Stimulated activated CD4-positive, alpha-beta T cell treated with anti-CD3 and anti-CD28 coated beads, Interleukin-1b, Interleukin-23, amount 100 ng/mL, for 48 hours (primary cell): Measurements from ENCODE around the gene SLC47A2.

ENCODE experiments used
- DNase-seq: peaks from one replicate; pipeline ENCODE4 v3.0.0-alpha.2; 2020

SLC47A2 gene

DNA sequence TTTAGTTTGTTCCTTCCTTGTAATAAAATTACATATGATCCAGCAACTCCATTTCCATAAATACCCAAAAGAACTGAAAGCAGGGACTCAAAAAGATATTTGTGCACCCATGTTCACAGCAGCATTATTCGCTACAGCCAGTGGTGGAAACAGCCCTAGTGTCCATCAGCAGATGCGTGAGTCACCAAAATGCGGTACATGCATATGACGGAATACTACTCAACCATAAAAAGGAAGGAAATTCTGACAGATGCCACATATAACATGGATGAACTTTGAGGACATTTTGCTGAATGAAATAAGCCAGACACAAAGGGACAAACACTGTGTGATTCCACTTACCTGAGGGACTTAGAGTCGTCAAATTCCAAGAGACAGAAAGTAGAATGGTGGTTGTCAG lies 9.1 kb upstream of the SLC47A2 start:
- DNase-seq = no peak

- DNase-seq = peak; percentile 56
Observed at GRCh38 chr17:19724501-19725420, 8.4 kb upstream of the SLC47A2 start.

GRCh38 chr17:19723964-19724363 lies 7.6 kb upstream of the SLC47A2 start:
- no peak for DNase-seq

GRCh38 chr17:19720631-19721426 lies 4.4 kb upstream of the SLC47A2 start:
- DNase-seq = no peak

GRCh38 chr17:19720210-19720475 lies 3.8 kb upstream of the SLC47A2 start:
- no peak for DNase-seq

DNA sequence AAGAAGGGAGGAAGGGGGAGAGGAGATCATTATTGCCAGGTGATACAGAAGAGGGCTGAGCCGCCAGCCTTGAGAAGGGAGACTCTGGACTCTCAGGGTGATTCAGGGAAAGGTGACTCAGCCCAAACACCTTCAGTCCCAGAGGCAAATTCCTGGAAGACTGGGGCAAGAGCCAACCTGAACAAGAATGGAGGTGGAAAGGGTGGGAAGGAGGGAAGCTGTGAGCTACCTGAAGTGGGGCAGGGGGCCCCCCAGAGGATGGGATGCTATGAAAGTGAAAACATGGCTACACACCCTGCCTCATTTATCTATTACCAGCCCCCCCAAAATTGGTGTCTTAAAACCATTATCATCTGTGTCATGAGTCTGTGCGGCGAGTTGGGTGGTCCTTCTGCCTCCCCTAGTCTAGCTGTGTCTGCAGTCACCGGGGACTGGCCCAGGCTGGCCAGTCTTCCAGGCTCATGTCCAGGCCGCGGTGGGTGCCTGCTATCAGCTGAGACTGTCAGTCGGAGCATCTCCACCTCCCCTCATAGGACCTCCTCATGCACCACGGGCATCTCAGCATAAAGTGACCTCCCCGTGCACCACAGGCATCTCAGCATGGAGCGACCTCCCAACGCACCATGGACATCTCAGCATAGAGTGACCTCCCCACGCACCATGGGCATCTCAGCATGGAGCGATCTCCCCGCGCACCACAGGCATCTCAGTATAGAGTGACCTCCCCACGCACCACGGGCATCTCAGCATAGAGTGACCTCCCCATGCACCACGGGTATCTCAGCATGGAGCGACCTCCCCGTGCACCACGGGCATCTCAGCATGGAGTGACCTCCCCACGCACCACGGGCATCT lies 3.2 kb upstream of the SLC47A2 start:
- DNase-seq = no peak

- no peak for DNase-seq
Observed at GRCh38 chr17:19718613-19719354, 2.4 kb upstream of the SLC47A2 start.

DNA sequence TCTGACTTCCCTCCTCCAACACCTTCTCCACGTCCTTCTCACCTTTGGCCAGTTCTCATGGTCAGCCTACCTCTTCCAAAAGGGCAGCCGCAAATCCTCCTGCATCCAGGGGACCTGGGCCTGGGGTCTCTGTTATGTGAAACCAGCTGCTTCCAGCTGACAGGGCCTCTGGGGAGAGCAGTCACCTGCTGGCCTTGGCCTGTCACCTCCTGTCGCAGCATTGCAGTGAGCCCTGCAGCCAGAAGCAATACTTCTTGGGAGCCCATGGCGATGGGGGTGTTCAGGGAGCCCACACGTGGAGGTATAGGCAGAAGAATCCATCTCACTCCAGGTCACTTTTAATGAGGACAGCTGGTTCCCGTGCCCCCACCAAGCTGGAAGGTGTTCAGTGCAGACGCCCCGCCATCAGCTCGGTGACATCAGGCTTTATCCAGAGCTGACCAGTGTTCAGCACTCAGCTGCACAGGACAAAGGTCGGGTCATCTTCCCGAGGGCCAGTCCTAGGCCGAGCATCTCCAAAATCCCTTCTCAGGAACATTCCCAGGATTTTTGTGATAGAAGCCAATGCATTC lies 1.7 kb upstream of the SLC47A2 start:
- no peak for DNase-seq

- DNase-seq = no peak
Observed at GRCh38 chr17:19717411-19717908, 1.1 kb upstream of the SLC47A2 start.

DNA sequence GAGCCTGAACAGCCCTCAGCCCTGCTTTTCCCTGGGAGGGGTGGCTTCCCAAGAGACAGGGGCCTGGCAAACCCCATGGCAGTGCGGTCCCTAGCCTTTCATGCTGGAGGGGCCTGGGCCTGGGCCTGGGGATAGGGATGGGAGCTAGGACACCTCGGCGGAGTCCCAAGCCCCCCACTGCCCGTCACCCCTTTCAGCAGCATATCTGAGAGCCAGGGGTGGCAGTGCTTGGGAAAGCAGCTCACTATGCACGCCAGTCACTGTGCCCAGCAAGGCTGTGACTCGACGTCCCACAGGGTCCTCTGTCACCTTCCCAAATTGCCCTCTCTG lies 612 bp upstream of the SLC47A2 start:
- no peak for DNase-seq

DNA sequence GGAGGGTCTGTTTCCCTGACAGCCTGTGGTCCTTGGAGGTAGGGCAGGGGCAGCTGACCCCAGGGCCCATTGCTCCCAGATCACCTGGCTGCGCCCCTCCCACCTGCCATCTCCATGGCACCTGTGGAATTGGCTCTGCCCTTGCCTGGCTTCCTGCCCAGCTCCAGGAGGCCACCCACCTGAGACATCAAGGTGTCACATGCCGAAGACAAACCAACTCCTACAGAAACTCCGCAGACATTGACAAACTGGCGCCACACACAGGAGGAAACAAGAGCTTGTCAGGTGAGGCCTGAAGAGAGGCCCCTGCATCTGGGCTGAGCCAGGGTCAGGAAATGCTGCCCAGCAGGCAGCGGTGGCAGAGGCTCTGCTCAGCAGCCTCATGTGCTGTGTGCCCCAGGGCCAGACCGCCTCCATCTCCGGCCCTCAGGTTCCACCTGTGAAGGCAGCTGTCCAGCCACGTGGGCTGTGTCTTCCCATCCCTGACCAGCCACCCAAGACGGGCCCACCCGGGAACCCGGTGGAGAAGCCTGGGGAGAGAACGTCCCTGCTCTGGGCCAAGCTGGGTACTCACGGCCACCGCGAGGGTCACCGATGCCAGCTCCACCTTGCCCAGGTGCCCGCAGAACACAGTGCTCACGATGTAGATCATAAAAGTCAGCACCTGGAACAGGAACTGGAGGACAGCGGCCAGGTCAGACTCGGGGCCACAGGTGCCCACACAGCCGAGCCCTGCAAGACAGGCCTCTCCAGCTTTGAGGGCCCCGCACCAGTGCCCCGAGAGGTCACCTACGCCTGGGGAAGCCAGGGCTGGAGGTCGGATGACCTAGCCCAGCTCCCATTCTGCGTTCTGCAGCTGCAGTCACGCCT lies 1.6 kb downstream of the SLC47A2 start:
- DNase-seq = no peak

DNA sequence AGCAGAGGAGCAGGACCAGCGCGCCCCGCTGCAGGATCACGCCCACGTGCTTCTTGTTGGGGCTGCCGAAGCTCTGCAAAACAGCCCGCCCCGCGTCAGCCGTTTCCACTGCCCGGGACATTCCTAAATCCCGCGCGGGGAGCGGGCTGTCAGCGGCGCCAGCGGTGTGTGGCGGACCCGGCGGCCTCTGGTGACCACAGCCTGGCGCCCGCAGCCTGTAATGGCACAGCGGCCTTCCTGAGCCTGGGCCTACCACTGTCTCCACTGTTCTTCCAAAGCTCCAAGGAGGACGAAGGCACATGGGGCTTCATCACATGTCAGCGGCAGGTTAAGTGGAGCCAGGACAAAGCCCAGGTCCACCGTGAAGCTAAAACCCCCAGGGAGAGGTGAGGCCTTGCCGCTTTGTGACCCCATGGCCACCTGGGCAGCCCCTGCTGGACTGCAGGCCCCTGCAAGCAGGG lies 2.5 kb downstream of the SLC47A2 start:
- no peak for DNase-seq

DNA sequence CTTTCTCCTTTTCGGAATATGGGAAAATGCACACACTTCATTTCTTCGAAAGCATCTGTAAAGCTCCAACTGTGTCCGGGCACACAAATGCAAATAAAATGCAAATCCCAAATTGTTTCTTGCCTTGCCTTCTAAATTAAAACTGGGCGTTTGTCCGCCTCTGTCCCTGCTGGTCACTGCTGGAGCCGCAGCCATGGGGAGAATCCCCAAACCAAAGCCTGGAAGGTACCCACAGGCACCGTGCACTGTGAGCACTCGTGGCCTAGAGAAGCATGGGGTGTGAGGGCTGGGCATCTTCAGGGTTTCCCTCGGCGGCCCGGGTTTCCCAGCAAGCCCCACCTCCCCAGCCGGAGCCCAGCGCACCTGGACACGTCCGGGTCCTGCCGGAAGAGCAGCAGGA lies 2.9 kb downstream of the SLC47A2 start:
- DNase-seq = no peak

DNA sequence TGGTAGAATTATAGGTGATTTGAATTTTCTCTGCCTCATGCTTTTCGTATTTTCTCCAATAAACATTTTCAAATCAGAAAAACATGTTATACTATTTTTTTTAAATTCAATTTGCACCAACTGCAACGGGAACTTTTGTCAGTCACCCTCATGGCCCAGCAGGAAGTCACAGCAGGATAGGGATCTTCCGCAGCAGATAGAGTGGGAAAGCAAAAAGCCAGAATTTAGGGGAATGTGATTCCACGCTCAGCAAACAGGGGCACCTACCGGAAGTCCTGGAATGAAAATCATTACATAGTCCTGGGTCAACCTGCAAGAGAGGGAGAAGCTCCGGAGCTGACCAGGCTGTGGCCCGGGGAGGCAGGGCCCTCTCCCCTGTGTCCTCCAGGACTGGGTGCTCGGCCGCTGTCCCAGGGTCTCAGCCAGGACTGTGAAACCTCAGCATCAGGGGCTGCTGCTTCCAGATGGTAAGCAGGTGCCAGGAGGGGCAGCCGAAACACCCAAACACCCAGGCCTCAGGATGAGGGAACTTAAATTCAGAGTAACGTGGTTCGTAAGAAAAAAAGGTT lies 3.9 kb downstream of the SLC47A2 start:
- no peak for DNase-seq

DNA sequence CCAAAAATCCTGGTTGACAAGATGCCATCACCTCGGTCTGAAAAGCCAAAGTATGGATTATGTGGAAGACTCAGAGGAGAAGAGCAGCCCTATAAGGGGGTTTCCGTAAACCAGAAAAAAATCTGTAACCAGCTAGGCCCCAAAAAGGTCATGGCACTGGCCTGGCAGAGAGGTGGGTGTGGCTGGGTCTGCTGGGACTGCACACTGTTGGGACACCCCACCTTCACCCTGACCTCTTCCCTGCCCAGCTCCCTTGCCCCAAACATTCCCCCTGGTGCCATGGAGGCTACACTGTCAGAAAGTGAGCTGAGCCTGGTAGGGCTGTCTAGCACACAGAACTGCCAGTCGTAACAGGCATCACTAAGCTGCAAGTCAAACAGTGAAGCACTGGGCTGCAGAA lies 6.5 kb downstream of the SLC47A2 start:
- DNase-seq = no peak

DNA sequence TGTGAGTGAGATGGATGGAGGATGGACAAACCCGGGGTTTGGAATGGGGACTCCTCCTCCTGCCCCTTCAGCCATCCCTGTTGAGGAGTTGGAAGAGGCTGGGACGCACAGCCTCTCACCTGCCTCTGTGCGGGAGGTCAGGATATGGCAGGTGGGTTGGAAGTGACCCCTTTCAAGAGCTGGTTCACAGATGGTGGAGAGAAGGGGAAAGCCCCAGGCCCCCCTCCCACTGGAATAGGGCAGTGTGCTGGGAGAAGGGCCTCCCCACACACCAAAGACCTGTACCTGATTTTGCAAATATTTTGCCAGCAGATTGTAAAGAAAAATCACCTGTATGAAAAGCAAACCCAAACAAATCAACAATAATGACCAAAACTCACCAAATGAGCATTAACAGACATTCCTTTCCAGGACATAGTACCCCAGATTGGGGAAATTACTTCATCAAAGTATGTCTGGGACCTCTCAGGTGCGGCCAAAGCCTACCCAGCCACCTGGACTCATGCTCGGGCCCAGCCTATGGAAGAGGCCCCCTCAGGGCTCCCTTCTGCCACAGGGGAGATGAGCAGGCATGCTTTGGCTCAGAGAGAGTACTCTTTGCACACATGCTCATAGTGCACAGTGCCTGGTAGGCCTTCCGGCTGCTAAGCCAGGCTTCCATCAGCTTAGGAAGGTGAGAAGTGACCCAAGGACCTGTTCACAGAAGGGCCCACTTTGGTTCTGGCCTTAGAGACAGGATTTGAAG lies 7.8 kb downstream of the SLC47A2 start:
- DNase-seq = no peak

DNA sequence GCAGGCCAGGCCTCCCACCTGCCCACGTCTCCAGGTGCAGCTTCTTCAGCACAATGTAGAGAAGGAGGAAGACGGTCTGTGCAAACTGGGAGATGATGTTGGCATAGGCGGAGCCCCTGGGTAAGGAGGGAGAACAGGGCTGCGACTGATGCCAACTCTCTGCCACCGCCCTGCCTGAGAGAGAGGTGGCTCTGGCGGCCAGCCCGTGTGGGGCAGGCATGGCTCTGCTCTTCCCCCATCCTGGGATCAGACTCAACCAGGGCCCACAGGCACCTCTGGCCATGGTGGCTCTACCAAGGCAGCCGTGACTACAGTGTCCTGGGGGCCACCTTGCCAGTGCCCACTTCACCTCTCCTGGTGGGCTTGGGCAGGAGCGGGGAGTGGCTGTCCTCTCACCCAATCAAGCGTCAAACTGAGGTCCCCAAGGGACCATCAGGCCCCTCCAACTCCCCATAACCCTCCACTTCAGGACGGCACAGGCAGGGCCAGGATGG lies 8.6 kb downstream of the SLC47A2 start:
- no peak for DNase-seq

DNA sequence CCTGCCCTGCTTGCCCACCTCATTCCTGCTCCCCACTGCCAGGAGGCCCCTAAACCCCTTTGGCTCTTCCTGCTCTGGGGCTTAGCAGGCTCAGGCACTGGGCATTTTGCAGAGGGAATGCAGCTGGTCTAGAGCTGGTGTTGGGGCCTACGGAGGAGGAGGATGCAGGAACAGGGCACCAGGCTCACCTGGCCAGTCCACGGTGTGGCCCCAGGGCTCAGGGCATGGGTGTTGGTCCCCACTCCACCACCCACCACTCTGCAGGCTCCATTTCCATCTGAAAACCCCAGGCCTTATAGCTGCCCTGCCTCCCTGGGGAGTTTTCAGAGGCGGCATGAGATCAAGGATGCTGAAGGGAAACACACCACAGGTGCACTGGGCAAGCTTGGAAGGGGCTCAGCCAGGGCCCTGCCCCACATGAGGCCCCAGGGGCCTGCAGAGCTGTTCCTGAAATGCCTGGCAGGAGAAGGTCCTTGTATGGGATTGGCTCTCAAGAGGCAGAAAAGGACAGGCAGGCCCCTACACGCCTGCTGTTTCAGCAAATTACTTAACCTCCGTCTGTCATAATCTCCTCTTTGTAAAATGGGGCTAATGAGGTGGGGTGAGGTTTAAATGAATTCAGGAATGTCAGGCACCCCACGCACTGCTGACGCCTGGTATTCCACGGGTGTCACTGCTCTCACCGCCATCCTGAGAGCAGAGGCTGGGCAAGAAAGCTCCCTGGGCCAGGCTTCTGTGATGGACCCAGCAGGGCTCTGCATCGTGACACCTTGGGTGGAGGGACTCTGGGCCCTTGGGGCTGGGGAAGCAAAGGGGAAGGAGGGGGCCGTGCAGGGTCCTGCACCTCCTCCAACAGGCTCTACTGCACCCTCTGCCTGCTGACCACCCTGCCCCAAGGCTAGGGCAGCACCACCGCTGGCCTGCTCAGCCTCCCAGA lies 9.3 kb downstream of the SLC47A2 start:
- no peak for DNase-seq
